GM18499 (cell line): ENCODE measurements around the gene SOCS6.
"Not testable (repeated sequence)": the region's sequence is repeated elsewhere in the genome, so short reads cannot be mapped to it uniquely, and the experiment has no call there.

Source experiments
- ATAC-seq: cut with Tn5 transposase; IDR thresholded peaks from one replicate; pipeline ENCODE4 v1.9.1; 2021; ENCODE audit warnings: moderate number of reproducible peaks; ENCODE audit not compliant: insufficient read depth, unreplicated experiment

Gene SOCS6

DNA sequence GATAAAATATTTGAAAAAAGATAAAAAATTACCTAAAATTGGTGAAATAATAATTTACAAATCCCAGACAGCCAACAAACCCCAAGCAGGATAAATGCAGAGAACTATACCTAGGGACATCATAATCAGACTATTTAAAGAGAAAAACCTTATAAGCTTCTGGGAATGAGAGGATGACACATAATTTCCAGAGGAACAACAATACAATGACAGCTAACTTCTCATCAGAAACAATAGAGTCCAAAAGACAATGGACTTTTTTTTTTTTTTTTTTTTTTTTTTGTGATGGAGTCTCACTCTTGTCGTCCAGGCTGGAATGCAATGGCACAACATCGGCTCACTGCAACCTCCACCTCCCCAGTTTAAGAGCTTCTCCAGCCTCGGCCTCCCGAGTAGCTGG is 65.2 kb downstream of the SOCS6 start:
- ATAC-seq, result no peak

GRCh38 chr18:70354771-70355170 is 65.9 kb downstream of the SOCS6 start:
- ATAC-seq, result no peak

- no peak for ATAC-seq
These were observed 67.0 kb downstream of the SOCS6 start for GRCh38 chr18:70355620-70356385.

GRCh38 chr18:70358105-70358406 is 69.2 kb downstream of the SOCS6 start:
- ATAC-seq, result peak; percentile 90

GRCh38 chr18:70359071-70359470 is 70.2 kb downstream of the SOCS6 start:
- no peak for ATAC-seq

- ATAC-seq, result no peak
These were observed 73.4 kb downstream of the SOCS6 start for GRCh38 chr18:70362258-70362657.

DNA sequence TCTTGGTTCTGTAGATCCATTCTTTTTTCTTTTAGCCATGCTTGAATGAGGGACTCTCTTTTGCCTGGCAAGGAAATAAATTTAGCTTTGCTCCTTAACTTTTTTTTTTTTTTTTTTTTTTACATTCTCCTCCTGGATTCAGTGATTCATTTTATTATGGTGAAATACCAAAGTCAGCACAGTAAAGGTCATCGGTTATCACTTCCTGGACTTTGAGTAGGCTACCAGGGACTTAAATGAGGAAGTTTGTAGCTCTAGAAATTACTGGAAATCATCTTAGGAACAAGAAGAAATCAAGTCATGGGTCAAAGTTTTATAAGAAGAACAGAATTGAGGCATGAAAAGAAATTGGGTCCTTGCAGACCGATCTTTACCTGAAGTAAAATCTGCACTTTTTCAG is 75.0 kb downstream of the SOCS6 start:
- no peak for ATAC-seq

GRCh38 chr18:70365361-70365760 is 76.5 kb downstream of the SOCS6 start:
- ATAC-seq, result no peak

DNA sequence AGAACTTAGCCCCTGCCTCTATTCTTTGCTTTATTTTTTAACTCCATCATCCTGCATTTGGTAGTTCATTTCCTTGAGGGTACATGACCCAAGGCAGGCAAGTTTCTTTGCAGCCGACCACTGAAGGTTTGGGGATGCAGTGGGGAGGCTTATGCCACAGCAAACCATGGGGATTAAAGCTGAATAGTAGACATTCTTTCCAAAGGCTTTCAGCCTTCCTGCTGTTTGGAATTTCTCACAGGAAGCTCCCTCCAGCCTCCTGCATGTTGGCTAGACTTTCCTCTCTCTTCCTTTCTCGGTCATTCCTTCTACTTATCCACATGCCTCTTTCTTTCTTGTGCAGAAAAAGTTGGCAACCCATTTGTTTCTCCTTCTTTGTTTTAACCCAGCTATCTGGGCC is 77.3 kb downstream of the SOCS6 start:
- ATAC-seq, result no peak

DNA sequence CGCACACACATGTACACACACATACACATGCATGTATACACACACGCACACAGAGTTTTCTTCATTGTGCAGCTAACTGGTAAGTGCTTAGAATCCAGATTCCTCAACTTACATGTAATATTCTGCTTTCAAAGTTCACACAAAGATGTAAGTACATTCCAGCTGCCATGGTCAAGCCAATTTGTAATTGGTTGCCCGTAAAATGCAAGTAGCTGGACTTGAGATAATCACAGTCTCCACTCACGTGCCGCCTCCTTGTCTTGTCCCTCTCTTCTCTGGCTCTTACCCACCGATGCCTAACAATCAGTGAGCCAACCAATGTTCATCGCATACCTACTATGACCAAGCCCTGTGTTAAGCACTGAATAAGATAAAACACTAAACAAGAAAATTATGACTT is 77.8 kb downstream of the SOCS6 start:
- ATAC-seq, result no peak

GRCh38 chr18:70367344-70367743 is 78.5 kb downstream of the SOCS6 start:
- ATAC-seq, result not testable (repeated sequence)

GRCh38 chr18:70368903-70369302 is 80.1 kb downstream of the SOCS6 start:
- ATAC-seq, result no peak

DNA sequence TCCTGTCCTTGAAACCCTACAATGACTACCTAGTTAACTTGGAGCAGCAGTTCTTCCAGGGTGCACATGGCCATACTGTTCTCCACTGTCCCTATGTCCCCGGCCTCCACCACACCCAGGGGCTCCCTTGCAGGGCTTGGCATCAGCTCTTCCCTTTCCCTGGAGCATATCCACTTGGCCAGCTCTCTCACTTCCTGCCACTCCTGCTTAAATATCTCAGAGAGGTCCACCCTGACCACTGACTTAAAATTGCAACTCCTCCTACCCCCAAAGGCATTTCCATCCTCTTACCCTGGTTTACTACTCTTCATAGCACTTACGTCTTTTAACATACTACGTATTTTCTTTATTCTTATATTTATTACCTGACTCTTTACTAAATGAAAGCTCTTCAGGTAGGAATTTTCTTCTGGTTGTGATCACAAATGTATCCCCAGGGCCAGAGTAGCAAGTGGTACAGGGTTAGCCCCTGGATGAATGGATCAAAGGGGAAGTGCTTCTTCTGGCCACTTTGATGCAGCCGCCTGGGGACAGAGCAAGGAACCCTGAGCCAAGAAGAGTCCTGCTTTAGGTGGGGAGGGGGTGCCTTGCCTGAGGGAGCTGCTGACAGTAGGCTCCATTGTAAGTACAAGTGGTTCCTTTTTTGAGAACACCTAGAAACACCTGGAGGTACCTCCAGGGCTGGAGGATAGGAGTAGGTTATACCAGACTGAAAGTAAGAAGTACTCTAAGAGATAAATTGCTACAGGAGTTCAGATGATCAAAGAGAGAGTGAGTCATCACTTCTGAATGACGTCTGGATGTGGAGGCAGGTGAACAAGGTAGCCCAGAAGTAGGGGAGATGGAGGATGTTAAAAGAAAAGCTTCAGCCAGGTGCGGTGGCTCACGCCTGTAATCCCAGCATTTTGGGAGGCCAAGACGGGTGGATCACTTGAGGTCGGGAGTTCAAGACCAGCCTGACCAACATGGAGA is 82.2 kb downstream of the SOCS6 start:
- ATAC-seq, result no peak

DNA sequence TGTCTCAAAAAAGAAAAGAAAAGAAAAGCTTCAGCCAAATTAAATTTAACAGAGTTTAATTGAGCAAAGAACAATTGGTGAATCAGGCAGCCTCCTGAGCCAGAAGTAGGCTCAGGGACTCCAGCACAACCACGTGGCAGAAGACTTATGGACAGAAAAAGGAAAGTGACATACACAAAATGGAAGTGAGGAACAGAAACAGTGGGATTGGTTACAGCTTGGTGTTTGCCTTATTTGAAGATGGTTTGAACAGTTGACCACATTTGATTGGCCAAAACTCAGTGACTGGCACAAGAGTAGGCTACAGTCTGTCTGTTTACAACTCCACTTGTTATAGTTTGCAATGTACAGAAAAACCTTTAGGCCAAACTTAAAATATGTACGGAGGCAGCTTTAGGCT is 83.1 kb downstream of the SOCS6 start:
- ATAC-seq, result no peak

DNA sequence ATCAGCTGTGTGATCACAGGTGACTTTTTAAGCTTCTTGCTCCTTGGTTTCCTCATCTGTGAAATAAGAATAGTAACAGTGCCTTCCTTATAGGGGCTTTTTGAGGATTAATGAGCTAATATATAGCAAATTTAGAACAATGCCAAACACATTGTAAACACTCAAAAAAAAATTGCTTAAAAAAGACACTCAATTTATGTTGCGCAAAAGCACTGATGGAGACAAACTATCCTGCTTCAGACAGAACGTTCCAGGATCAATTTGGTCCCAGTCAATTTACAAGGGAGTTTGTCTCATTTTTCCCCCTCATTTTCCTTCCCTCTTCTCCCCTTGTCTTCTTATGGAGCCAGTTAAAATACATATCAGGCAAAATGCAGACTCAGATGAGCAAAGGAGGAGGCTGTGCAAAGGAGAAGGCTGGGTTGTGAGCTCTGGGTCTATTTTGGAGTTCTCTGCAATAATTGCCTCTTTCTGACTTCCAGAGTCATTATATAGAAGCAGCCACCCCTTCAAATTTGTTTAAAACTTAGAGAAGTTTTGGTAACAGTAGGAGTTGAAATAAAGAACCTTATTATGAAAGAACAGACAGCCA is 83.7 kb downstream of the SOCS6 start:
- no peak for ATAC-seq

GRCh38 chr18:70373042-70373519 is 84.2 kb downstream of the SOCS6 start:
- ATAC-seq, result no peak

DNA sequence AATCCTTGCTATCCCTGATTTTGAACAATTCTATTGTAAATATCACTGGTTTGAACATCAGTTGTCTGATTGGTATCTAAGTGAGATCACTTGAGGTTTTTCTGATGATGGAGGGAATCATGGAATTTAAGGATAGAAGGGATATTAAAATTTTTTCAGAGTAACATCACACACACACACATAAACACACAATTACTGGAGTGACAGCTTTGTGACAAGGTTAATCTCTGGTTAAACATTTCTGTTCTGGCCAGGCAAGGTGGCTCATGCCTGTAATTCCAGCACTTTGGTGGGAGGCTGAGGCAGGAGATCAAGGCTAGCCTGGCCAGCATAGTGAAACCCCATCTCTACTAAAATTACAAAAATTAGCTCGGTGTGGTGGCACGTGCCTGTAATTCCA is 85.3 kb downstream of the SOCS6 start:
- ATAC-seq, result no peak

DNA sequence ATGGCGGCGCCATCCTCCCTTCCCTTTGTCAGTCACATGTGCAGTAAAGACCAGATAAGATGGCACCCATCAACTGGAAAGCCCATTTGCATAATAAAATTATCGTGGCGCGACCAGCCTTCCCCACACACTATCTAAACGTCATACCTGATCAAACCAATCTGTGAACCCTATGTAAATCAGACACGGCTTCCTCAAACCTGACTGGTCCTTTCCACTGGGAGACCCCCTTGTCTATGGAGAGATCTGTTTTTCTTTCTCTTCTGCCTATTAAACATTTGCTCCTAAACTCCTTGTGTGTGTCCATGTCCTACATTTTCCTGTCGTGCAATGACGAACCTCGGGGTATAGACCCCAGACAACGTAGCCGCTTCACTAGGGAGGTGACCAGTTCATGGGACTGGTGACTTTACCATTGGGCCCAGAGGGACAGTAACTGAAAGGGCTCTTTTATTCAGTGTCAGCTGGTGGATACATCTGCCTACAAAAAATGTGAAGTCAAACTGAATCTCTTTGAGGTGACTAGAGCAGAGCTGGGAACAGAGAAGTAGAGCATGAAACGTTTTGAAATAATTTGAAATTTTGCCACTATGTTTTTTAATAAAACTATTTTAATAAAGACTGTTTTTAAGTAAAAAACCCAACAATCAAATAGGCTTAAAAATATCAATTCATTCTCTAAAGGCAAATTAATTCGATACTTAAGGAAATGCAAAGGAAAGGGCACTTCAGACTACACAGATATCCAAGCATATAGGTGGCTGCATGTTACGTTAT is 87.5 kb downstream of the SOCS6 start:
- ATAC-seq, result no peak

- ATAC-seq, result no peak
These were observed 88.0 kb downstream of the SOCS6 start for GRCh38 chr18:70376914-70377258.

DNA sequence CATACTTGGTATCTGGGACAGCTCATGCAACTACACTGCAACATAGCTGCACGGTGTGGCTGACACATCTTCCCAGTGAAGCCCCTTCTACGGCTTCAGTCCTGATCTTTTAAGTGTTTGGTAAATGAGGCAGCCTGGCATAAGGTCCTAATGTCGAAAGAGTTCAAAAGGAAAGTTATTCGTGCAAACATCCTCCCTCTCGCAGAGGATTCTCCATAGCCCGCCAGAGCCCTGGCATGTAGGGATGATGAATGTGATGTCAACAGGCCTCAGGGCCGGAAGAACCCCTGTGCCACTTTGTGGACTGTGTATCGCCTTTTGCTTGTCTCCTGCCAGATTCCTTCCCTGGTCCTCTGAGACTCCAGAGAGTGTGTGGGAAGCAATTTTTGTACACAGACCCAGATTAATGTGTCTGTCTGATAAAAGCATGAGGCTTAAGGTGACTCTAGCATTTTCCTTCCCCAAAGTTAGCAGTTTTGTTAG is 88.5 kb downstream of the SOCS6 start:
- no peak for ATAC-seq
